GM21390 (cell line): ENCODE data around the gene GBA2.

Experiments used
- ATAC-seq: cut with Tn5 transposase; IDR thresholded peaks from one replicate; pipeline ENCODE4 v1.9.1; 2021; ENCODE audit not compliant: unreplicated experiment

The GBA2 gene

GRCh38 chr9:35718721-35719511 lies 30.1 kb downstream of the GBA2 start:
- no peak for ATAC-seq

GRCh38 chr9:35717132-35717870 lies 31.7 kb downstream of the GBA2 start:
- ATAC-seq: no peak

- no peak for ATAC-seq
Measured at GRCh38 chr9:35716230-35716629, 32.8 kb downstream of the GBA2 start.

GRCh38 chr9:35714579-35715252 lies 34.3 kb downstream of the GBA2 start:
- no peak for ATAC-seq

GRCh38 chr9:35714123-35714522 lies 34.9 kb downstream of the GBA2 start:
- no peak for ATAC-seq

- ATAC-seq: no peak
Measured at GRCh38 chr9:35713578-35713977, 35.5 kb downstream of the GBA2 start.

- ATAC-seq: no peak
Measured at GRCh38 chr9:35712762-35713400, 36.1 kb downstream of the GBA2 start.

GRCh38 chr9:35711501-35712428 lies 37.3 kb downstream of the GBA2 start:
- no peak for ATAC-seq

GRCh38 chr9:35710818-35711500 lies 38.1 kb downstream of the GBA2 start:
- no peak for ATAC-seq

GRCh38 chr9:35708146-35708545 lies 40.9 kb downstream of the GBA2 start:
- no peak for ATAC-seq

GRCh38 chr9:35706951-35707350 lies 42.1 kb downstream of the GBA2 start:
- no peak for ATAC-seq

GRCh38 chr9:35705836-35706430 lies 43.1 kb downstream of the GBA2 start:
- no peak for ATAC-seq

- no peak for ATAC-seq
Measured at GRCh38 chr9:35705372-35705771, 43.7 kb downstream of the GBA2 start.

GRCh38 chr9:35703906-35704672 lies 44.9 kb downstream of the GBA2 start:
- no peak for ATAC-seq

GRCh38 chr9:35702696-35703095 lies 46.3 kb downstream of the GBA2 start:
- no peak for ATAC-seq

GRCh38 chr9:35700942-35701341 lies 48.1 kb downstream of the GBA2 start:
- ATAC-seq: no peak

- ATAC-seq: no peak
Measured at GRCh38 chr9:35700031-35700430, 49.0 kb downstream of the GBA2 start.

GRCh38 chr9:35698231-35698630 lies 50.8 kb downstream of the GBA2 start:
- ATAC-seq: no peak

GRCh38 chr9:35697486-35697885 lies 51.5 kb downstream of the GBA2 start:
- no peak for ATAC-seq
